ENCODE measurements around the gene WWP2.
"Not testable (repeated sequence)": the region's sequence is repeated elsewhere in the genome, so short reads cannot be mapped to it uniquely, and the experiment has no call there.

Gene WWP2

DNA sequence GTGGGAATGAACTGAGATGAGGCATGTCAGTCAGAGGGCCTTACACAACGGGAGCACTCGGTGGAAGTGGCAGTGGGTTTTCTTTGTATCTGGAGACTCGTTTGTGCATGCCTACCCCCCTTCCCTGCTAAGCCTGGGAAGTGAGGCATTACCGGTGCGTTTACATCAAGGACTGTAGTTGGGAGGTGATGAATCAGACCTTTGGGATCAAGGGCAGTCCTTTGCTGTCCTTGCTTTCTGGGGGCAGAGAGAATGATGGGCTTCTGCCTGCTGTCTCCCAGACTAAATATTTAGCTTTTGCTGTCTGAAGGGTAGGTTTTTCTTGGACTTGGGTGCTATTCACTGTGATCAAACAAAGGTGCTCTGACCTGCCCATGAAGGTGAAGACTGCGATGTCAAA, 83.0 kb downstream of the WWP2 start:
- TF ChIP-seq, protein P1, sequence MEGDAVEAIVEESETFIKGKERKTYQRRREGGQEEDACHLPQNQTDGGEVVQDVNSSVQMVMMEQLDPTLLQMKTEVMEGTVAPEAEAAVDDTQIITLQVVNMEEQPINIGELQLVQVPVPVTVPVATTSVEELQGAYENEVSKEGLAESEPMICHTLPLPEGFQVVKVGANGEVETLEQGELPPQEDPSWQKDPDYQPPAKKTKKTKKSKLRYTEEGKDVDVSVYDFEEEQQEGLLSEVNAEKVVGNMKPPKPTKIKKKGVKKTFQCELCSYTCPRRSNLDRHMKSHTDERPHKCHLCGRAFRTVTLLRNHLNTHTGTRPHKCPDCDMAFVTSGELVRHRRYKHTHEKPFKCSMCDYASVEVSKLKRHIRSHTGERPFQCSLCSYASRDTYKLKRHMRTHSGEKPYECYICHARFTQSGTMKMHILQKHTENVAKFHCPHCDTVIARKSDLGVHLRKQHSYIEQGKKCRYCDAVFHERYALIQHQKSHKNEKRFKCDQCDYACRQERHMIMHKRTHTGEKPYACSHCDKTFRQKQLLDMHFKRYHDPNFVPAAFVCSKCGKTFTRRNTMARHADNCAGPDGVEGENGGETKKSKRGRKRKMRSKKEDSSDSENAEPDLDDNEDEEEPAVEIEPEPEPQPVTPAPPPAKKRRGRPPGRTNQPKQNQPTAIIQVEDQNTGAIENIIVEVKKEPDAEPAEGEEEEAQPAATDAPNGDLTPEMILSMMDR (conservative IDR thresholded peaks at IDR 0.05), result no peak
- no peak overlapping the region for H3K27ac ChIP-seq

DNA sequence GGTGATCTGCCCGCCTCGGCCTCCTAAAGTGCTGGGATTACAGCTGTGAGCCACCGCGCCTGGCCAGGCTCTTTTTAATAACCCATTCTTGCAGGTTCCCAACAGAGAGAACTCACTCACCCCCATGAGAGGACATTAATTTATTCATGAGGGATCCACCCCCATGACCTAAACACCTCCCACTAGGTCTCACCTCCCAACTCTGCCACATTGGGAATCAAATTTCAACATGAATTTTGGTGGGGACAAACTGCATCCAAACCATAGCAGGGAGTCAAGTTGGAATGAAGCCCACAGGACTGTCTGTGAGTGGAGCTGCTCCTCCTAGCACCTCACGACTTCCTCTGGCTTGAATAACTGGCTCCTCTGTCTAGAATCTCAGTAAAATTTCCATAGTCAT, 85.5 kb downstream of the WWP2 start:
- H3K27ac ChIP-seq, result no peak overlapping the region
- TF ChIP-seq, protein P1 (conservative IDR thresholded peaks at IDR 0.05), result no peak

DNA sequence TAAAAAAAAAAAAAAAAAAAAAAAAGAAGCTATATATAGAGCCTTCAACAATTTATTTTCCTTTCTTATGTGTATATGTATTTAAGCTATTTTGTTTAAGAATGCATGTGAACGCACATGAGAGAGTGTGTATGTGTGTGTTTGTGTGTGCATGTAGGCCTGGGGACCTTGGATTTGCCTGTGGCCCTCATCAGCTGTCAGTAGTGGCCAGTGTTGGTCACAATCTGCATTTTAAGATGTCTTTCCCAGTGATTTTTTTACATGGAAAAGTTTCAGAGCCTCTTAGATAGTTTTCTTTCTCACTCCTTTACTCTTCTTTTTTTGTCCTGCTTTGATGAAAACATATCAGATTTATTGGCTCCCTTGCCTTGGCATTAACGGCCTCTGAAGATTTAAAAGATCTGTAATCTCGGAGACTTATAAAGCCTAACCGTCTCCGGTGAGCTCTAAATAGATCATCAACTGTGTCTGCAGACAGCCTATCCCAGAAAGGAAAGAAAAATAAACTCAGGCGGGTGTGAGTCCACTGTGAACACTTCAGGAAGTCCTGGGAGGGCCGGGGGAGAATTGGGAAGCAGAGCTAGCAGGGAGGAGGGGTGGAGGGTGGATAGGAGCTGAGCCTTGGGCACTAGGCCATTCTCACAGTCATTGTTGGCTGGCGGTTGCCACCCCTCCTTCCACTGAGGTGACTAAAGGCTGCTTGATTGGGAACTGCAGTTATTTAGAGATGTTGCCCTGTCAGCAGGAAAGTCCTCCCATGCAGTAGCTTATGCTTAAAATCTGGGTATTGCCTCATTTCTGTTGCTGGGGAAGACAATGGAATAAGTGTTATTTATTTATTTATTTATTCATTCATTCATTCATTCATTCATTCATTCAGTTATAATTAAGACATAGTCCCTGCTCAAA, 86.8 kb downstream of the WWP2 start:
- H3K27ac ChIP-seq, result no peak overlapping the region
- TF ChIP-seq, protein P1 (conservative IDR thresholded peaks at IDR 0.05), result no peak

DNA sequence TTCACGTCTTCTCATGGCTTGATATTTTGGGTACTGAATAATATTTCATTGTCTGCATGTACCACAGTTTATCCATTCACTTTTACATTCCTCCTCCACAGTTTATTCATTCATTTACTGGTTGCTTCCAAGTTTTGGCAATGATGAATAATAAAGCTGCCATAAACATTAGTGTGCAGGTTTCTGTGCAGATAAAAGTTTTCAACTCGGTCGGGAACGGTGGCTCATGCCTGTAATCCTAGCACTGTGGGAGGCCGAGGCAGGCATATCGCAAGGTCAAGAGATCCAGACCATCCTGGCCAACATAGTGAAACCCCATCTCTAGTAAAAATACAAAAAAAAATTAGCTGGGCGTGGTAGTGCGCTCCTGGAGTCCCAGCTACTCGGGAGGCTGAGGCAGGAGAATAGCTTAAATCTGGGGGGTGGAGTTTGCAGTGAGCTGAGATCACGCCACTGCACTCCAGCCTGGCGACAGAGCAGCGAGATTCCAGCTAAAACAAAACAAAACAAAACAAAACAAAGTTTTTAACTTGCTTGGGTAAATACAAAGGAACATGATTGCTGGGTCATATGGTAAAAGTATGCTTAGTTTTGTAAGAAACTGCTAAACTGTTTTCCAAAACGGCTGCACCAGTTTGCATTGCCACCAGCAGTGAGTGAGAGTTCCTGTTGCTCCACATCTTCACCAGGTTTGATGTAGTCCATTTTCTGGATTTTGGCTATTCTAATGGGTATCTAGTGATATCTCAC, 89.5 kb downstream of the WWP2 start:
- TF ChIP-seq, protein P1 (conservative IDR thresholded peaks at IDR 0.05), result no peak
- no peak overlapping the region for H3K27ac ChIP-seq

DNA sequence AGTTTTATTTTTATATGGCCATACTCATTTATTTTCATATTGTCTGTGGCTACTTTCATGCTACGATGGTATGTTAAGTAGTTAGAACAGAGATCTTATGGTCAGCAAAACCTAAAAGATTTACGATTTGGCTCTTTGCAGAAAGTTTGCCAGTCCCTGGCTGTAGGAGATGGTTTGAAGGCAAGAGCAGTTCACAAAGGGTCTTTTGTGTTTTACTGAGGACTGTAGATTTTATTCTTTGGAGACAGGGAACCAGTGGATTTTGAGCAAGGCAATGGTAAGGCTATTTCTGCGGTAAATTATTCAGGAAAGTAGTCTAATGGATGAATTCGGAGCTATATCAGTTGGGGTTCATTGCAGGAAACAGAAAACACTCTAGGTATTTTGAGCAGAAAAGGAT, 90.7 kb downstream of the WWP2 start:
- TF ChIP-seq, protein P1 (conservative IDR thresholded peaks at IDR 0.05), result no peak
- no peak overlapping the region for H3K27ac ChIP-seq

DNA sequence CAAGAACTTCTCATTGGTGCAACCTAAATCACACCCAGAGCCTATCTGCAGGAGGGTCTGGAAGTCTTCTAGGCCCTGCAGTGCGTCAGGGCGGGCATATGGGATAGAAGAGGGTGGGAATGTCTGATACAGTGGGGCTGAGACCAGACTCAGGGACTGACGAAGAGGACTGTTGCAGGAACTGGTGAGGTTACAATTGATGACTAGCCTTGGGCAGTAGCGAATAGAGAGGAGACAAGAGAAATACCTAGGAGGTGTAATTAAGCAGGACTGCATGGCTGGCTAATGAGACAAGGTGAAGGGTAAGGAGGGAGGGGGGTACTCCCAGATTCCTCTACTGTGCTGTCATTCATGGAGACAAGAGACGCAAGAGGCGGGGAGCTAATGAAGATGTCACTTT, 91.3 kb downstream of the WWP2 start:
- TF ChIP-seq, protein P1 (conservative IDR thresholded peaks at IDR 0.05), result no peak

DNA sequence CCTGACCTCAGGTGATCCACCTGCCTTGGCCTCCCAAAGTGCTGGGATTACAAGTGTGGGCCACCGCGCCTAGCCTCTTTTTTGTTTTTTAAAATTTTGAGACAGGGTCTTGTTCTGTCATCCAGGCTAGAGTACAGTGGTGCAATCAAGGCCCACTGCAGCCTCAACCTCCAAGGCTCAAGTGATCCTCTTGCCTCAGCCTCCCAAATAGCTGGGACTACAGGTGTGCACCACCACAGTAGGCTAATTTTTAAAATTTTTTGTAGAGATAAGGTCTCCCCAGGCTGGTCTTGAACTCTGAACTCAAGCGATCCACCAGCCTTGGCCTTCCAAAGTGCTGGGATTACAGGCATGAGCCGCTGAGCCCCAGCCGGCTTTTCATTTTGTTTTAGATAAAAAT, 92.6 kb downstream of the WWP2 start:
- not testable (repeated sequence) for H3K27ac ChIP-seq

More for the DNA sequence above, 91.3 kb downstream of the WWP2 start:
- H3K27ac ChIP-seq, result no peak overlapping the region
